Common myeloid progenitor, CD34-positive (primary cell): Measurements from ENCODE around the gene MKLN1.

ENCODE experiments used
- CTCF ChIA-PET: fragments of 350-600 bp; sonication (Branson Sonifier 250); formaldehyde crosslinking; loops from one replicate; lab custom pipeline; 2021; ENCODE audit warnings: antibody characterized with exemption; lab: Charles Lee
- POLR2A ChIA-PET: fragments of 350-600 bp; sonication (Branson Sonifier 250); formaldehyde crosslinking; loops from one replicate; lab custom pipeline; 2021; ENCODE audit warnings: antibody characterized with exemption; lab: Charles Lee
- DNase-seq, 3 donors: peaks; one replicate each; pipeline versions ENCODE4 v3.0.0 to v3.0.0-alpha.2; 2013
- H3K27ac ChIP-seq, 2 experiments: 1 replicate in 1 of 2; 2 replicates in 1 of 2; pipeline ENCODE4 v1.7.0; 2013; ENCODE audit warnings: inconsistent platforms in 2 of 2, low read length in 2 of 2, mild to moderate bottlenecking in 2 of 2, low read depth in 1 of 2, moderate library complexity in 1 of 2; ENCODE audit not compliant: severe bottlenecking in 2 of 2, insufficient read depth in 1 of 2, poor library complexity in 1 of 2
- H3K27me3 ChIP-seq, 5 experiments: replicated peaks in 2 of 5; 1 replicate in 3 of 5; 2 replicates in 2 of 5; pipeline versions ENCODE4 v1.6.1 to v1.7.0; 2013; ENCODE audit warnings: low read length in 4 of 5, mild to moderate bottlenecking in 2 of 5, moderate library complexity in 2 of 5, inconsistent platforms in 1 of 5; ENCODE audit not compliant: insufficient read depth in 5 of 5, control insufficient read depth in 4 of 5
- H3K36me3 ChIP-seq, 4 experiments: 1 replicate in 2 of 4; 2 replicates in 2 of 4; pipeline versions ENCODE4 v1.6.1 to v1.7.0; 2013; ENCODE audit warnings: low read length in 3 of 4, control low read depth in 1 of 4, mild to moderate bottlenecking in 1 of 4; ENCODE audit not compliant: control insufficient read depth in 4 of 4, insufficient read depth in 4 of 4
- H3K4me1 ChIP-seq, 4 experiments: 1 replicate in 3 of 4; 2 replicates in 1 of 4; pipeline versions ENCODE4 v1.6.1 to v1.7.1; 2013; ENCODE audit warnings: low read length in 3 of 4, mild to moderate bottlenecking in 3 of 4, control low read depth in 1 of 4, inconsistent platforms in 1 of 4, moderate library complexity in 1 of 4; ENCODE audit not compliant: control insufficient read depth in 4 of 4, insufficient read depth in 4 of 4; ENCODE audit errors: control extremely low read depth in 1 of 4
- H3K4me3 ChIP-seq, 7 experiments: 1 replicate in 4 of 7; 2 replicates in 3 of 7; pipeline versions ENCODE4 v1.5.1 to v1.7.0; 2013; ENCODE audit warnings: mild to moderate bottlenecking in 7 of 7, low read length in 6 of 7, moderate library complexity in 6 of 7, inconsistent platforms in 2 of 7, low read depth in 2 of 7, control low read depth in 1 of 7; ENCODE audit not compliant: insufficient read depth in 4 of 7, control insufficient read depth in 1 of 7; ENCODE audit errors: extremely low read depth in 1 of 7
- H3K9me3 ChIP-seq, 5 experiments: 1 replicate in 4 of 5; 2 replicates in 1 of 5; pipeline versions ENCODE4 v1.6.1 to v1.7.1; 2013; ENCODE audit warnings: low read length in 4 of 5, mild to moderate bottlenecking in 2 of 5, inconsistent platforms in 1 of 5, low read depth in 1 of 5, moderate library complexity in 1 of 5; ENCODE audit not compliant: control insufficient read depth in 4 of 5, insufficient read depth in 2 of 5; ENCODE audit errors: control extremely low read depth in 1 of 5
- WGBS: methylation state at CpG from one replicate; pipeline ENCODE4 v1.1.5; 2013; ENCODE audit not compliant: insufficient coverage; 5-methylcytosine and 5-hydroxymethylcytosine counted together

MKLN1 gene

DNA sequence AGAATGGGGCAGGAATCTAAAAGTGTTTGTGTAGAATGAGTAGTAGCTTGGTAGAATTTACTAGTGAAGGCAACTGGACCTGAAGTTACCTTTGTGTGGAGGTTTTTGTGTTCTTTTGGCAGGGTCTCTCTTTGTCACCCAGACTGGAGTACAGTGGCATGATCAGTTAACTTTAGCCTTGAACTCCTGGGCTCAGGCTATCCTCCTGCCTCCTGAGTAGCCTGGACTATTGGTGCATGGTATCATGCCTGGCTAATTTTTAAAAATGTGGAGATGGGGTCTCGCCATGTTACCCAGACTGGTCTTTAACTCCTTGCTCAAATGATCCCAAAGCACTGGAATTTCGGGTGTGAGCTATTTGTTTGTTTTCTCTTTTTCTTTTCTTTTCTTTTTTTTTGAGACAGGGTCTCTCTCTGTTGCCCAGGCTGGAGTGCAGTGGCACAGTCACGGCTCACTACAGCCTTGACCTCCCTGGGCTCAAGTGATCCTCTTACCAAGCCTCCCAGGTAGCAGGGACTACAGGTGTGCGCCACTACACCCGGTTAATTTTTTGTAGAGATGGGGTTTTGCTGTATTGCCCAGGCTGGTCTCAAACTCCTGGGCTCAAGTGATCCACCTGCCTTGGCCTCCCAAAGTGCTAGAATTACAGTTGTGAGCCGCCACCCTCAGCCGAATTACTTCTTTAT, 76.7 kb downstream of the MKLN1 start:
- CTCF ChIA-PET = no interaction called here
- WGBS = 100% methylated on average over 1 of the region's 7 CpGs
- Histone ChIP-seq H3K27ac (no peak overlapping the region), H3K36me3 (peaks cover 20 to 39% (median 23%) of the 10 kb centered on the region in 4 experiments), H3K9me3 (peaks cover 4 to 29% (median 8%) of the 10 kb centered on the region in 5 experiments), H3K4me1 (no peaks in the 10 kb centered on the region), H3K27me3 (no peaks in the 10 kb centered on the region), H3K4me3 (no peak overlapping the region)
- POLR2A ChIA-PET = no interaction called here
- no peak for DNase-seq

DNA sequence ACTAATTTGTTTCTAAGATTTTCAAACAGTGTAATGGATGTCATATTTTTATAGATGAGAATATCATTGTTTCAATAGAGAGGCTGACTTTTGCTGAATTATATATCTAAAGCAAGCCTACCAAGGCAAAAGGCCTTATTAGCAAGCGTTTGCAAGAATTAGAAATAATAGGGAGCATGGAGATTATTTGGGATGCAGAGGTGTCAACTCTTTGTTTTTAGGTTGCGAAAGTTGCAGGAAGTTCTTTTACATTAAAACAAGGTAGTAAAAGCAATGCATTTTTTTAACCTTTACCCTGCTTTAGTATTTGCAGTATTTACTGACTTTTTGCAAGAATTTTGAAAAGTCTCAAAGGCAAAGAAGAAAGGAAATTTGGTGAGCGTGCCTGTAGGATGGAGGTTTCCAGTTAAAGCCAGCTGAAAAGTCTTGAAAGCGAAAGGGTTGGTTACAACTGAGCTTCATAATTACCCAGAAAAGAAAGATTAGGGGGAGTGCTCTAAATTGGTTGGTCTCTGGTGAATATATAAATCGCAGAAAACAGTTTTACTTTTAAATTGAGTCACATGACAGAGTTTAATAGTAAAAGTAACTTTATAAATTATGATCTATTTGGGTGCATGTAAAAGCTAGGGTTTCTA, 81.6 kb downstream of the MKLN1 start:
- peaks cover 3 to 32% (median 14%) of the 10 kb centered on the region in 4 experiments for H3K36me3 ChIP-seq
- CTCF ChIA-PET = interaction anchor here (0.9 to 1.5 kb wide), 2 partner anchors 11 to 27 kb away, joined by 3 read pairs; no protein-coding TSS in a partner anchor
- H3K27me3 ChIP-seq = no peaks in the 10 kb centered on the region
- no peaks in the 10 kb centered on the region for H3K4me1 ChIP-seq
- H3K27ac ChIP-seq = no peak overlapping the region
- DNase-seq = no peak
- WGBS = 100% methylated on average over 2 of the region's 5 CpGs
- H3K4me3 ChIP-seq = no peak overlapping the region
- POLR2A ChIA-PET = no interaction called here
- H3K9me3 ChIP-seq = peaks cover 0 to 2% (median 0%) of the 10 kb centered on the region in 5 experiments

GRCh38 chr7:131412031-131412430, 84.4 kb downstream of the MKLN1 start:
- Histone ChIP-seq H3K27me3 (no peaks in the 10 kb centered on the region), H3K4me1 (no peaks in the 10 kb centered on the region), H3K9me3 (no peaks in the 10 kb centered on the region), H3K4me3 (no peak overlapping the region), H3K36me3 (peaks cover 2 to 50% (median 16%) of the 10 kb centered on the region in 4 experiments), H3K27ac (no peak overlapping the region)
- WGBS = no CpG with 5 or more reads among the region's 3 CpGs
- CTCF ChIA-PET = interaction anchor here (0.9 to 1.5 kb wide), 4 partner anchors 11 to 81 kb away, joined by 3 to 6 read pairs (median 4); no protein-coding TSS in a partner anchor
- POLR2A ChIA-PET = no interaction called here
- DNase-seq = no peak

GRCh38 chr7:131413711-131414110, 86.0 kb downstream of the MKLN1 start:
- POLR2A ChIA-PET = no interaction called here
- Histone ChIP-seq H3K4me1 (no peaks in the 10 kb centered on the region), H3K9me3 (no peaks in the 10 kb centered on the region), H3K36me3 (peaks cover 5 to 59% (median 18%) of the 10 kb centered on the region in 4 experiments), H3K27me3 (no peaks in the 10 kb centered on the region), H3K27ac (no peak overlapping the region), H3K4me3 (no peak overlapping the region)
- CTCF ChIA-PET = interaction anchor here (0.7 to 1.5 kb wide), 2 partner anchors 11 to 39 kb away, joined by 3 to 4 read pairs; no protein-coding TSS in a partner anchor
- no peak for DNase-seq
- WGBS = 100% methylated on average over 1 of the region's 4 CpGs

DNA sequence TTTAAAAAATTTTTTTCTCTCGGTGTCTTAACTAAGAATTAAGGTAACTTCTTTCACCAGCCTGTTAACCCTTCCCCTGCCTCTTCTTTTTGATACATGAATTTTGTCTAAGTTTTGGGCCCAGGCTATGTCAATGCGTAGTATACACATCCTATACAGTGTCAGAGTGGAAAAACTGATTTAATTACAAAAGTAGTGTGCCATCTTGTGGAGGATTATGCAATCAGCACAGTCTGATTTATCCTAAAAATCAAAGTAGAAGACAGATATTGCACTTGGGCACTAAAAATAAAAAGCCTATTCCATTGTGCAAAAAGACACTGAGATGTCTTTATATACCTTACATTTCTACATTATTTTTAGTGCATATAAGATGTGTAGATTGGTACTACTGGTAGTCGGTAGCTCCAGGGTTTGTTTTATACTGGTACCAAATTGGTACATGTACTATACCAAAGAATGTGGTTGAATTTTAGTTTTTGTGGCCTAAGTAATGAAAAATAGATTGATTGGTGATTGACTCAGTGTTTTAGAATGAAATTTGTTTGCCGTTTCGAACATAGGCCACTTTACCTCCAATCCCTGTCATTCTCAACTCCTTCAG, 96.6 kb downstream of the MKLN1 start:
- ChIA-PET CTCF (interaction anchor here (0.8 to 2.4 kb wide), 10 partner anchors 9 to 550 kb away, joined by 3 to 10 read pairs (median 4); no protein-coding TSS in a partner anchor), POLR2A (no interaction called here)
- H3K27me3 ChIP-seq = no peaks in the 10 kb centered on the region
- no peaks in the 10 kb centered on the region for H3K4me1 ChIP-seq
- WGBS = 94% methylated on average over 3 of the region's 5 CpGs
- no peak overlapping the region for H3K27ac ChIP-seq
- no peak overlapping the region for H3K4me3 ChIP-seq
- H3K9me3 ChIP-seq = no peaks in the 10 kb centered on the region
- peak; percentile 47 to 68 (median 64) for DNase-seq
- peaks cover 5 to 14% (median 13%) of the 10 kb centered on the region in 4 experiments for H3K36me3 ChIP-seq

DNA sequence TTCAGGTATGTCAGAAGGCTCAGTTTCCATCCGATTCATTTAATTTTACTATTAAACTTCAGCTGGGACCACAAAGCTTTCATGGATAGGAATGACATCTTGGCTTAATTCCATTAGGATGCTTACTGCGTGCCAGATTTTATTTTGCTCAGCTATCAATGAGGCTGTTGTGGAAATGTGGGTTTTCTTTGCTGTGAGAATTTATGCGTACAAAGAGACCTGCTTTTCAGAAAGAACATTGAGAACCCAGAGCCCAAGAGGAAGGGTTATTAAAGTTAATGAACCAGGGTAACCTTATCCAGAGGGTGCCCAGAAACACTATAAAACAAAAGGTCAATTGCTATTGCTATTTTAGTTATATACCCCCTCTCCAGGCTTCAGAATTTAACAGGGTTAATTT, 98.3 kb downstream of the MKLN1 start:
- POLR2A ChIA-PET = interaction anchor here (0.5 kb wide), 1 partner anchor 26 kb away, joined by 4 read pairs; no protein-coding TSS in a partner anchor
- 90% methylated on average over 2 of the region's 3 CpGs for WGBS
- no peak for DNase-seq
- peaks cover 9 to 24% (median 16%) of the 10 kb centered on the region in 4 experiments for H3K36me3 ChIP-seq
- H3K4me3 ChIP-seq = no peak overlapping the region
- CTCF ChIA-PET = no interaction called here
- no peaks in the 10 kb centered on the region for H3K9me3 ChIP-seq
- H3K27me3 ChIP-seq = no peaks in the 10 kb centered on the region
- no peaks in the 10 kb centered on the region for H3K4me1 ChIP-seq
- H3K27ac ChIP-seq = no peak overlapping the region
